GM19397 (cell line): ENCODE data around the gene APBA2.

Experiments used
- ATAC-seq: cut with Tn5 transposase; IDR thresholded peaks from one replicate; pipeline ENCODE4 v1.9.1; 2021; ENCODE audit warnings: mild to moderate bottlenecking, moderate library complexity; ENCODE audit not compliant: unreplicated experiment

The APBA2 gene

DNA sequence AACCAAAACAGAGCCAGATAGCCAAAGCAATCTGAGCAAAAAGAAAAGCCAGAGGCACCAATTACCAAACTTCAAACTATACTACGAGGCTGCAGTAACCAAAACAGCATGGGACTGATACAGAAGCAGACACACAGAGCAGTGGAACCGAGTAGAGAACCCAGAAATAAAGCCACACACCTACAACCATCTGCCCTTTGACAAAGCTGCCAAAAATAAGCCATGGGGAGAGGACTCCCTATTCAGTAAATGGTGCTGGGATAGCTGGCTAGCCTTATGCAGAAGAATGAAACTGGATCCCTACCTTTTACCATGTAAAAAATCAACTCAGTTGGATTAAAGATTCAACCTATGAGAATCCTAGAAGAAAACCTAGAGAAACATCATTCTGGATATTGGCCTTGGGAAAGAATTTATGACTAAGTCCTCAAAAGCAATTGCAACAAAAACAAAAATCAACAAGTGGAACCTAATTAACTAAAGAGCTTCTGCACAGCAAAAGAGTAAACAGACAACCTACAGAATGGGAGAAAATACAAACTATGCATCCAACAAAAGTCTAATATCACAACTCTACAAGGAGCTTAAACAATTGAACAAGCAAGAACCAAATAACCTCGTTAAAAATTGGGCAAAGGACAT lies 95.1 kb downstream of the APBA2 start:
- no peak for ATAC-seq

GRCh38 chr15:28981351-28981720 lies 95.6 kb downstream of the APBA2 start:
- ATAC-seq, result no peak

GRCh38 chr15:28981921-28982320 lies 96.1 kb downstream of the APBA2 start:
- no peak for ATAC-seq

DNA sequence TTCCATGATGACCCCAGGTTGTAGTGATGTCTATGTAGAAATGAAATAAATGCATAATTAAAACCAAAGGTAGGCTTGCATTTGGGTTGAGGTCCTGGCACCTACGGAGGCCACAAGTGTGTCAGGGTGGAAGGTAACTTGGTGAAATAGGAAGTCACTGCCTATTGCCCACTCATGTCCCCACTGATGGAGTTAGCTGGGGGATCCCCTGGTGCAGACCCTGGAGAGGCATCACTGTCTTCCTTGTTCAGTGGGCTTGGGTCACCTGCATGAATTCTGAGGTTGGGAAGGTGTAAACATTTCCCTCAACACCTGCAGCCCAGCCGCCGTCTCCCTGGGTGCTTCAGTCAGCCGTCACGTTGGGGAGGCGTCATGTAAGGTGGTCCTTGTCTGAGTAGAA lies 97.1 kb downstream of the APBA2 start:
- no peak for ATAC-seq

DNA sequence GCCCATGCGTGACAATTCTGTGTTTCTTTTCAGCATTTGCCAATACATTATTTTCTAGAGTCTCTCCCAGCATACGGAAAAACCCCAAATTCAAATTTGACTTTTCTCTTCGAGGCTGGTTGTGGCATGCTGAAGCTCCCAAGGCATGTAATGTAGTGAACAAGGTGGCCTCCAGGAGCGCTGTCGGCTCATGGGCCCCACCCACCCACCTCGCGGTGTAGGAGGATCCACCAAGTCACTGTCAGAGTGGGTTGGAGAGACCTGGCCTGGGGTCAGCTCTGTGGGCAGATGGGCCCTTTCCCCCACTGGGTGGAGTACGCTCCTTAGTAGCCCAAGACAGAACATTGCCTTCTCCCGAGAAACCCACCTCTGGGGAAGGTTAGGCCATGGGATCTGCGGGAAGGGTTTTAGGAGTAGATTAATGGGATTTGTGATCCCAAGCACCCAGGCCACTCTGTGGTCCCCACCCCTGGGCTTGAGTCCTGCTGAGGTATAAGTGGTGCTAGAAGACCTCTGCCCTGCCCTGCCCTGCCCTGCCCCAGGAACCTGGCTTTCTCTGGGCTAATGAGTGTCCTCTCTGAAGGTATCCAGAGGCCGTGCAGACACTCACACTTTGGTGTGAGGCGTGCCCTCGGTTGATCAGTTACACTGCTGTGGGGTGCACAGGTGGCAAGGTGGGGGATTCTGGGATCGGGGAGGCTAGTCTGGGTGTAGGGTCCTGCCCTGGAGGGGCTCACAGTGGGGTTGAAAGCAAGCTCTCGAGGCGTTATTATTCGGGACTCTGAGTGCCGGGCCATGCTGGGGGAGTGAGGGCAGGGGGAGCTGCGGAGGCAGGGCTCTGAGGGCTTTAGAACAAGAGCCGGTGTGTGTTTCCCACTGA lies 97.9 kb downstream of the APBA2 start:
- ATAC-seq, result no peak

- no peak for ATAC-seq
Observed at GRCh38 chr15:28984421-28985315, 98.9 kb downstream of the APBA2 start.

- ATAC-seq, result no peak
Observed at GRCh38 chr15:28985316-28985645, 99.5 kb downstream of the APBA2 start.

DNA sequence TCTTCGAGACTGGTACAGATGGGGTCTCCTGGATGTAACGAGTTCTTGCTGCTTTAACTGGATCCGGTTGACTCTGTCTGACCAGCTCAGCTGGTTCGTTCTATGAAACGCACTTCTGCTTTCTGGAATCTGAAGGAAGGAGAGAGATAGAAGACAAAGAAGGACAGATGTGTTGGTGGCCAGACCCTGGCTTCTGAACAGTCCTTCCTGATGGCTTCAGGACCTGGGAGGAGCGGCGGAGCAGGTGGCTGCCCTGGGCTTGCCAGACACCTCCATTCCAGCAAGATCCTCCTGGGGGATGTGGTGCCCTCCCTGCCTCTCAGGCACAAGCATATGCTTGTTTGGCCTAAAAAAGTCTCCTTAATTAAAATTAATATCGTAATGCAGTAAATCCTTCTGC lies 99.9 kb downstream of the APBA2 start:
- no peak for ATAC-seq

DNA sequence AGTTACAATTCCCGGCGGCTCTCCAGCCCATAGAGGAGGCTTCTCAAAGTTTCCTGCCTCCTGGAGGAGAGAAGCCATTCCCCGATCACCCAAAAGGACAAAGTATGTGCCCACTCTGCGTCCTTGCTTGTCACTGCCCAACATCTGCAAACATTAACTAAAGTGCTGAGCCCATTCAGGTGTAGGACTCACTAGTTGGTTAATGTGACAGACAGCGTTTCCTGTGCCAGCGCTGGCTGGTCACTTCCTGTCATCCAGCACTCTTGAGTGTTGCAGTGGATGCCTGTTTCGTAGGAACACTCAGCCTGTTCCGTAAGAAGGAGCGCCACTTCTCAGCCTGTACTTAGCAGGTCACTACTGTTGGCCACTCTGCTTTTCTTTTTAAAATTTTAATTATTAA lies 100.3 kb downstream of the APBA2 start:
- ATAC-seq, result no peak

GRCh38 chr15:28986726-28987125 lies 101.0 kb downstream of the APBA2 start:
- no peak for ATAC-seq

DNA sequence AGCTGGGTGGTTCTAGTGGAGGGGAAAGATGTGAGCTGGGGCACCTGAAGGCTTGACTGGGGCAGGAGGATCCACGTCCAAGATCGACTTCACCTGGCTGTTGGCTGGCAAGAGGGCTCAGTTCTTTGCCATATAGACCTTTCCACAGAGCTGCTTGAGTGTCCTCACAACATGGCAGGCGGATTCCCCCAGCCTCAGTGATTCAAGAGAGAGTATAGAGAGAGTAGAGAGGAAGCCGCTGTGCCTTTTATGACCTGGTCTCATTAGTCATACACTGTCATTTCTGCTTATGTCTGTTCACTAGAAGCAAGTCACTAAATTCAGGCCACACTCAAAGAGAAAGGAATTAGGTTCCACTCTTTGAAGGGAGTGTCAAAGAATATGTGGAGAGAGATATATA lies 101.6 kb downstream of the APBA2 start:
- no peak for ATAC-seq

- no peak for ATAC-seq
Observed at GRCh38 chr15:28989239-28989830, 103.6 kb downstream of the APBA2 start.

GRCh38 chr15:28989896-28990295 lies 104.1 kb downstream of the APBA2 start:
- ATAC-seq, result no peak

- ATAC-seq, result no peak
Observed at GRCh38 chr15:28990390-28990789, 104.6 kb downstream of the APBA2 start.

GRCh38 chr15:28991236-28992171 lies 105.7 kb downstream of the APBA2 start:
- no peak for ATAC-seq

- no peak for ATAC-seq
Observed at GRCh38 chr15:28992336-28992864, 106.6 kb downstream of the APBA2 start.

GRCh38 chr15:28993051-28993719 lies 107.4 kb downstream of the APBA2 start:
- ATAC-seq, result no peak

GRCh38 chr15:28993720-28994053 lies 107.9 kb downstream of the APBA2 start:
- no peak for ATAC-seq

GRCh38 chr15:28994142-28994830 lies 108.5 kb downstream of the APBA2 start:
- no peak for ATAC-seq
